Left renal cortex interstitium (tissue), 4 donors: ENCODE data around the gene ANO2. TPM values are rescaled to one million over a fixed set of nuclear protein-coding genes. Genes with fewer than 3 reads are reported as not detected.

Source experiments
- DNase-seq, 4 donors: peaks; one replicate each; pipeline ENCODE4 v3.0.0-alpha.2; 2013; ENCODE audit warnings: low read depth in 4 of 4, low spot score in 2 of 4, missing footprints in 1 of 4
- polyA plus RNA-seq, 4 donors: library from polyadenylated mRNA; unstranded; fragments of 120-200 nt; gene quantifications; one replicate each; pipeline ENCODE4 v1.2.1, GENCODE V29; 2013; ENCODE audit not compliant: insufficient read length in 4 of 4

Gene ANO2
- polyA plus RNA-seq, 4 donors: 3.5 to 5.5 (median 4.1) TPM

- DNase-seq: peak in 3 of 4 donors; percentile 34 to 63 (median 41)
These were observed 199.7 kb downstream of the ANO2 start for GRCh38 chr12:5745251-5745888.

GRCh38 chr12:5742258-5742657, 202.8 kb downstream of the ANO2 start:
- DNase-seq: no peak

GRCh38 chr12:5739917-5740316, 205.1 kb downstream of the ANO2 start:
- DNase-seq: no peak

GRCh38 chr12:5737778-5738177, 207.3 kb downstream of the ANO2 start:
- DNase-seq: no peak

GRCh38 chr12:5736527-5736926, 208.5 kb downstream of the ANO2 start:
- no peak for DNase-seq

GRCh38 chr12:5736016-5736415, 209.0 kb downstream of the ANO2 start:
- DNase-seq: no peak

- no peak for DNase-seq
These were observed 211.1 kb downstream of the ANO2 start for GRCh38 chr12:5733916-5734315.

- DNase-seq: no peak
These were observed 211.8 kb downstream of the ANO2 start for GRCh38 chr12:5733136-5733755.

GRCh38 chr12:5730962-5731361, 214.1 kb downstream of the ANO2 start:
- DNase-seq: no peak

- DNase-seq: no peak
These were observed 221.3 kb downstream of the ANO2 start for GRCh38 chr12:5723711-5724252.

- DNase-seq: no peak
These were observed 222.0 kb downstream of the ANO2 start for GRCh38 chr12:5723071-5723470.

- no peak for DNase-seq
These were observed 224.6 kb downstream of the ANO2 start for GRCh38 chr12:5720381-5721005.

- no peak for DNase-seq
These were observed 226.4 kb downstream of the ANO2 start for GRCh38 chr12:5718680-5719079.

GRCh38 chr12:5718073-5718472, 227.0 kb downstream of the ANO2 start:
- DNase-seq: no peak

- DNase-seq: no peak
These were observed 228.1 kb downstream of the ANO2 start for GRCh38 chr12:5716976-5717375.

GRCh38 chr12:5716201-5716600, 228.9 kb downstream of the ANO2 start:
- DNase-seq: no peak

GRCh38 chr12:5715021-5715420, 230.0 kb downstream of the ANO2 start:
- DNase-seq: no peak

GRCh38 chr12:5713599-5714081, 231.4 kb downstream of the ANO2 start:
- no peak for DNase-seq

GRCh38 chr12:5710260-5710878, 234.7 kb downstream of the ANO2 start:
- DNase-seq: no peak

GRCh38 chr12:5708371-5708770, 236.7 kb downstream of the ANO2 start:
- DNase-seq: no peak

GRCh38 chr12:5706247-5706646, 238.8 kb downstream of the ANO2 start:
- no peak for DNase-seq
